ENCODE data around the gene RTN4RL2.

Gene RTN4RL2

DNA sequence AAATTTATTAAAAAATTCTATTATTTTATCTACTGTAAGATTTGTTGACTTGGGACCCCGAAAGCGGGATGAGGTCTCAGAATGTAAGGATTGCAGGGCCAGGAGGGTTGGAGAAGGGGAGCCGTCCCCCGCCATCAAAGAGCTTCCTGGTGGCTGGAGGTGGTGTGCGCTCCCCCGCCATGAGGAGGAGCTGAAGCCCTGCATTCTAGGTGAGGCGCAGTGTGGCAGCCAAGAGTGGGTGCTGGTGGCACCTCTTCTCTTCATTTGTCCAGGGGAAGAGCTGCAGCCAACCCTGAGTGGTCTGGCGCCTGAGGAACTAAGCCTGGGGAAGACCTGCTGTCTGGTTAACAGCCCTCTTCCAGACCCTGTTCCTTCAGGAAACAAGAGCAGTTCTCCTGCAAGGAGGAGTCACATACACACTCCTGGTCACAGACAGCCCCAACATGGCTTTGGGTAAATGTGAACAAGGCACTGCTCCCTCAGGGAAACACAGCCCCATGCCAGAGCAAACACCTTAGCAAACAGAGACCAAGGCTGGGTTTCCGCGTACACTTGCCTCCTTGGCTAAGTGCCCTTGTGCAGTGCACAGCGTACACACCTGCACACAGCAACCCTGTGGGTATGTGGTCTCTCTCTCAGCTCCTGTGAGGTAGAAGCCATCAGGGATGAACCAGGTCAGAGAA is 17.3 kb downstream of the RTN4RL2 start:
- Histone ChIP-seq H3K36me3 (ENCODE audit: insufficient read depth, low read length) (no peaks in the 10 kb centered on the region), H2AFZ (ENCODE audit: low read length) (no peak overlapping the region), H3K9me2 (ENCODE audit: low read depth, low read length) (no peaks in the 10 kb centered on the region), H3K4me3 (ENCODE audit: low read depth, low read length, poor library complexity, severe bottlenecking) (no peak overlapping the region), H3K27ac (ENCODE audit: low read depth, low read length, poor library complexity, severe bottlenecking) (no peak overlapping the region), H3K9ac (ENCODE audit: low read length) (no peak overlapping the region), H4K20me1 (ENCODE audit: insufficient read depth, low read length) (no peaks in the 10 kb centered on the region), H3K27me3 (ENCODE audit: insufficient read depth, low read length) (peaks cover 6% of the 10 kb centered on the region; the same call in 1 of the 2 replicates), H3K9me3 (ENCODE audit: low read length) (no peaks in the 10 kb centered on the region), H3K79me2 (ENCODE audit: insufficient read depth, low read length) (no peaks in the 10 kb centered on the region), H3K4me1 (ENCODE audit: insufficient read depth, low read length, severe bottlenecking) (peaks cover 10% of the 10 kb centered on the region), H3K4me2 (ENCODE audit: low read length) (no peak overlapping the region), H3F3A (ENCODE audit: insufficient read depth, low read length) (no peaks in the 10 kb centered on the region)
- TF ChIP-seq, protein P1, sequence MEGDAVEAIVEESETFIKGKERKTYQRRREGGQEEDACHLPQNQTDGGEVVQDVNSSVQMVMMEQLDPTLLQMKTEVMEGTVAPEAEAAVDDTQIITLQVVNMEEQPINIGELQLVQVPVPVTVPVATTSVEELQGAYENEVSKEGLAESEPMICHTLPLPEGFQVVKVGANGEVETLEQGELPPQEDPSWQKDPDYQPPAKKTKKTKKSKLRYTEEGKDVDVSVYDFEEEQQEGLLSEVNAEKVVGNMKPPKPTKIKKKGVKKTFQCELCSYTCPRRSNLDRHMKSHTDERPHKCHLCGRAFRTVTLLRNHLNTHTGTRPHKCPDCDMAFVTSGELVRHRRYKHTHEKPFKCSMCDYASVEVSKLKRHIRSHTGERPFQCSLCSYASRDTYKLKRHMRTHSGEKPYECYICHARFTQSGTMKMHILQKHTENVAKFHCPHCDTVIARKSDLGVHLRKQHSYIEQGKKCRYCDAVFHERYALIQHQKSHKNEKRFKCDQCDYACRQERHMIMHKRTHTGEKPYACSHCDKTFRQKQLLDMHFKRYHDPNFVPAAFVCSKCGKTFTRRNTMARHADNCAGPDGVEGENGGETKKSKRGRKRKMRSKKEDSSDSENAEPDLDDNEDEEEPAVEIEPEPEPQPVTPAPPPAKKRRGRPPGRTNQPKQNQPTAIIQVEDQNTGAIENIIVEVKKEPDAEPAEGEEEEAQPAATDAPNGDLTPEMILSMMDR (IDR thresholded peaks at IDR 0.05; ENCODE audit: low read length), result no peak
- no peak for TF ChIP-seq EZH2 (IDR thresholded peaks at IDR 0.05; ENCODE audit: borderline replicate concordance, low read length)

DNA sequence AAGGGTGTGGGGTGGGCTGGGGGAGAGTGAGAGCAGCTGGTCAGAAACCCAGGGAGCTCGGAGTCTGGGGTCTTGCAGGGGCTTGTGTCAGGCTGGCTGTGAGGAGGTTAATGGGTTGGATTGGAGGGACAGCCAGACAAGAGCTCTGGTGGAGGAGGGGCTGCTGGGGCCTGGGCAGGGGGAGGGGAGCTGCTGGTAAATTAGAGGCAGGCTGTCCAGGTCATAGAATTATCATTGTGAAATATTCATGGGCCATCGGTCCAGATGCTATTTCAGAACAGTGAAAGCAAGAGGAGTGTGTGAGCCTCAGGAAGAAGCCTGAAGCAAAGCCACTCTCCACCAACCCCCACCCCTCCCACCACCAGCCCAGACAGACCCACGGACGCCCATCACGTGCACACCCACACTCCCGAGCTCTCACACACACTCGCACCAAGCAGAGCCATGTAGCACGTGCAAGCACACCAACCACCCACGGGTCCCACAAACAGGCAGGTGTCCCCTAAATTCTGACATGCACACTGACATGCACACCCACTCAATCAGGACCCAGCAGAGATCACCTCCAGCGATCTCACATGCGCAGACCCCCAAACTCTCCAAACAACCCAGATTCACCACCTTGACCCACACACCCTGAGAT is 18.8 kb downstream of the RTN4RL2 start:
- no peaks in the 10 kb centered on the region for H3K9me3 ChIP-seq (ENCODE audit: low read length)
- no peaks in the 10 kb centered on the region for H3F3A ChIP-seq (ENCODE audit: insufficient read depth, low read length)
- no peak overlapping the region for H3K4me3 ChIP-seq (ENCODE audit: low read depth, low read length, poor library complexity, severe bottlenecking)
- TF ChIP-seq, protein P1 (IDR thresholded peaks at IDR 0.05; ENCODE audit: low read length), result no peak
- TF ChIP-seq EZH2 (IDR thresholded peaks at IDR 0.05; ENCODE audit: borderline replicate concordance, low read length), result no peak
- H3K27me3 ChIP-seq (ENCODE audit: insufficient read depth, low read length), result peaks cover 6% of the 10 kb centered on the region; the same call in 1 of the 2 replicates
- H3K9ac ChIP-seq (ENCODE audit: low read length), result no peak overlapping the region
- no peaks in the 10 kb centered on the region for H3K9me2 ChIP-seq (ENCODE audit: low read depth, low read length)
- peaks cover 25% of the 10 kb centered on the region for H3K4me1 ChIP-seq (ENCODE audit: insufficient read depth, low read length, severe bottlenecking)
- H3K36me3 ChIP-seq (ENCODE audit: insufficient read depth, low read length), result peaks cover 10% of the 10 kb centered on the region
- no peak overlapping the region for H3K27ac ChIP-seq (ENCODE audit: low read depth, low read length, poor library complexity, severe bottlenecking)
- H4K20me1 ChIP-seq (ENCODE audit: insufficient read depth, low read length), result no peaks in the 10 kb centered on the region
- H2AFZ ChIP-seq (ENCODE audit: low read length), result no peak overlapping the region
- no peak overlapping the region for H3K4me2 ChIP-seq (ENCODE audit: low read length)
- H3K79me2 ChIP-seq (ENCODE audit: insufficient read depth, low read length), result no peaks in the 10 kb centered on the region

DNA sequence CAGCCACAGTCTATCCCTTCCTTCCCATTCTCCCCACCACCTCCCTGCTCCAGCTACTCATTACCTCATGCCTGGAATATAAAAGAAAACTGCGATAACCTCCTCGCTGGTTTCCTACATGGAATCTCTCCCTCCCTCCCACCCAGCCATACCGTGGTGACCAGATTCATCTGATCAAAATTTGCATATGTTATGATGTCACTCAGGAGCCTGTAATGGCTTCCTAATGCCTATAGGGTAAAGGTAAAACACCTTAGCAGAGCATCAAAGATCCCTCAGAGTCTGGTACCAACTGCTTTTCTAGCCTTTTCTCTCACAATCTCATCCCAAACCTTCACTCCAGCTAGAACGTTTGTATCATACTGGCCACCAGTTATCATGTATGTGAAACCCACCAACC is 19.6 kb downstream of the RTN4RL2 start:
- H2AFZ ChIP-seq (ENCODE audit: low read length), result no peak overlapping the region
- H3K79me2 ChIP-seq (ENCODE audit: insufficient read depth, low read length), result no peaks in the 10 kb centered on the region
- TF ChIP-seq, protein P1 (IDR thresholded peaks at IDR 0.05; ENCODE audit: low read length), result no peak
- no peak for TF ChIP-seq EZH2 (IDR thresholded peaks at IDR 0.05; ENCODE audit: borderline replicate concordance, low read length)
- peaks cover 33% of the 10 kb centered on the region for H3K4me1 ChIP-seq (ENCODE audit: insufficient read depth, low read length, severe bottlenecking)
- H4K20me1 ChIP-seq (ENCODE audit: insufficient read depth, low read length), result no peaks in the 10 kb centered on the region
- H3K27me3 ChIP-seq (ENCODE audit: insufficient read depth, low read length), result peaks cover 6% of the 10 kb centered on the region; the same call in 1 of the 2 replicates
- H3K27ac ChIP-seq (ENCODE audit: low read depth, low read length, poor library complexity, severe bottlenecking), result no peak overlapping the region
- no peak overlapping the region for H3K4me3 ChIP-seq (ENCODE audit: low read depth, low read length, poor library complexity, severe bottlenecking)
- no peaks in the 10 kb centered on the region for H3F3A ChIP-seq (ENCODE audit: insufficient read depth, low read length)
- peaks cover 16% of the 10 kb centered on the region for H3K36me3 ChIP-seq (ENCODE audit: insufficient read depth, low read length)
- no peaks in the 10 kb centered on the region for H3K9me2 ChIP-seq (ENCODE audit: low read depth, low read length)
- no peak overlapping the region for H3K9ac ChIP-seq (ENCODE audit: low read length)
- no peaks in the 10 kb centered on the region for H3K9me3 ChIP-seq (ENCODE audit: low read length)
- no peak overlapping the region for H3K4me2 ChIP-seq (ENCODE audit: low read length)
